Endothelial cell (in vitro differentiated cells): ENCODE data around the gene WBP1. TPM values are rescaled to one million over a fixed set of nuclear protein-coding genes. Genes with fewer than 3 reads are reported as not detected.
"Not testable (repeated sequence)": the region's sequence is repeated elsewhere in the genome, so short reads cannot be mapped to it uniquely, and the experiment has no call there.

Source experiments
- DNase-seq: peaks from one replicate; pipeline ENCODE4 v3.0.0; 2021; ENCODE audit warnings: low spot score
- H3K27ac Mint-ChIP-seq: one replicate; pipeline ENCODE4 v1.8.0; 2021; ENCODE audit warnings: mixed read lengths, inconsistent platforms; ENCODE audit not compliant: unreplicated experiment
- H3K27me3 Mint-ChIP-seq: one replicate; pipeline ENCODE4 v1.8.0; 2021; ENCODE audit warnings: mild to moderate bottlenecking, moderate library complexity, mixed read lengths, inconsistent platforms; ENCODE audit not compliant: unreplicated experiment
- H3K36me3 Mint-ChIP-seq: one replicate; pipeline ENCODE4 v1.8.0; 2021; ENCODE audit warnings: mild to moderate bottlenecking, low read depth, mixed read lengths, inconsistent platforms; ENCODE audit not compliant: unreplicated experiment
- H3K4me1 Mint-ChIP-seq: one replicate; pipeline ENCODE4 v1.8.0; 2021; ENCODE audit warnings: mild to moderate bottlenecking, mixed read lengths, inconsistent platforms; ENCODE audit not compliant: unreplicated experiment
- H3K4me3 Mint-ChIP-seq: one replicate; pipeline ENCODE4 v1.8.0; 2021; ENCODE audit warnings: mild to moderate bottlenecking, mixed read lengths, inconsistent platforms; ENCODE audit not compliant: unreplicated experiment
- H3K9me3 Mint-ChIP-seq: one replicate; pipeline ENCODE4 v1.8.0; 2021; ENCODE audit warnings: mixed read lengths, inconsistent platforms; ENCODE audit not compliant: unreplicated experiment
- CTCF ChIP-seq: fragments of 200-600 bp; sonication (generic); IDR thresholded peaks from one replicate; pipeline ENCODE4 v1.5.0; 2021; ENCODE audit warnings: antibody characterized with exemption; ENCODE audit not compliant: unreplicated experiment
- total RNA-seq: library from RNA; stranded (reverse); fragmentation: NEBNext Ultra II Directional; extraction: Animal tissue kit (Norgen Biotek cat#: 25700); gene quantifications from one replicate; pipeline ENCODE4 v1.2.1, GENCODE V29; 2021; ENCODE audit not compliant: unreplicated experiment

The WBP1 gene
- total RNA-seq, 1 donor from 2014 or later: 76.8 TPM

- Mint-ChIP-seq H3K27ac (peak within 1 kb of the TSS; percentile 79), H3K9me3 (no peaks in the 10 kb centered on the region), H3K27me3 (peaks cover 9% of the 10 kb centered on the region), H3K36me3 (peaks cover 5% of the 10 kb centered on the region), H3K4me3 (peak within 1 kb of the TSS; percentile 97), H3K4me1 (peaks cover 40% of the 10 kb centered on the region)
- peak; percentile 94 for DNase-seq
- TF ChIP-seq CTCF: no peak
Measured at GRCh38 chr2:74454654-74455511, 3.4 kb upstream of the WBP1 start, which contains the start of gene INO80B. Gene INO80B (plus strand): TSS chr2:74455087. CDS start chr2:74455117, 30 bp downstream.

- Mint-ChIP-seq H3K27ac (no peak overlapping the region), H3K36me3 (peaks cover 5% of the 10 kb centered on the region), H3K9me3 (no peaks in the 10 kb centered on the region), H3K4me1 (peaks cover 42% of the 10 kb centered on the region), H3K4me3 (peak overlapping the region; percentile 75), H3K27me3 (peaks cover 9% of the 10 kb centered on the region)
- TF ChIP-seq CTCF: no peak
- no peak for DNase-seq
Measured at GRCh38 chr2:74457129-74457548, 1.1 kb upstream of the WBP1 start.

GRCh38 chr2:74457549-74458131 is 598 bp upstream of the WBP1 start:
- no peak for TF ChIP-seq CTCF
- DNase-seq: peak; percentile 57
- H3K27me3 Mint-ChIP-seq: peaks cover 9% of the 10 kb centered on the region
- peak overlapping the region; percentile 89 for H3K27ac Mint-ChIP-seq
- no peaks in the 10 kb centered on the region for H3K9me3 Mint-ChIP-seq
- H3K4me1 Mint-ChIP-seq: peaks cover 38% of the 10 kb centered on the region
- peak overlapping the region; percentile 98 for H3K4me3 Mint-ChIP-seq
- peaks cover 7% of the 10 kb centered on the region for H3K36me3 Mint-ChIP-seq

GRCh38 chr2:74458938-74459363 is 713 bp downstream of the WBP1 start:
- H3K36me3 Mint-ChIP-seq: peaks cover 14% of the 10 kb centered on the region
- TF ChIP-seq CTCF: no peak
- H3K4me3 Mint-ChIP-seq: peak overlapping the region; percentile 98
- H3K4me1 Mint-ChIP-seq: peaks cover 38% of the 10 kb centered on the region
- no peak for DNase-seq
- no peaks in the 10 kb centered on the region for H3K9me3 Mint-ChIP-seq
- peaks cover 17% of the 10 kb centered on the region for H3K27me3 Mint-ChIP-seq
- peak overlapping the region; percentile 89 for H3K27ac Mint-ChIP-seq

GRCh38 chr2:74459503-74460118 is 1.4 kb downstream of the WBP1 start:
- not testable (repeated sequence) for DNase-seq

GRCh38 chr2:74460187-74460586 is 1.9 kb downstream of the WBP1 start:
- H3K4me1 Mint-ChIP-seq: peaks cover 37% of the 10 kb centered on the region
- H3K4me3 Mint-ChIP-seq: peak overlapping the region; percentile 98
- DNase-seq, H3K27ac Mint-ChIP-seq, H3K36me3 Mint-ChIP-seq, H3K9me3 Mint-ChIP-seq: not testable (repeated sequence)
- peaks cover 20% of the 10 kb centered on the region for H3K27me3 Mint-ChIP-seq

More at GRCh38 chr2:74459503-74460118, 1.4 kb downstream of the WBP1 start:
- Mint-ChIP-seq H3K36me3 (peaks cover 13% of the 10 kb centered on the region), H3K27ac (peak overlapping the region; percentile 76), H3K4me3 (peak overlapping the region; percentile 98), H3K27me3 (peaks cover 20% of the 10 kb centered on the region), H3K4me1 (peaks cover 41% of the 10 kb centered on the region)
- not testable (repeated sequence) for H3K9me3 Mint-ChIP-seq
